ENCODE measurements around the gene PPIB.

- TF ChIP-seq POLR2A (IDR thresholded peaks at IDR 0.05; ENCODE audit: low read depth, low read length) = no peak
- TF ChIP-seq POLR2AphosphoS5 (IDR thresholded peaks at IDR 0.05; ENCODE audit: low read depth, low read length) = no peak
- TF ChIP-seq SPI1 (IDR thresholded peaks at IDR 0.05; ENCODE audit: low read depth, low read length) = no peak
These were observed 10.1 kb downstream of the PPIB start for GRCh38 chr15:64152507-64153387.

All from GM12891 (cell line).